ENCODE measurements around the gene IFI27.
A peak's percentile ranks its signal among the peaks of the same experiment; 100 is the strongest.
"Not testable (repeated sequence)": the region's sequence is repeated elsewhere in the genome, so short reads cannot be mapped to it uniquely, and the experiment has no call there.

Gene IFI27

DNA sequence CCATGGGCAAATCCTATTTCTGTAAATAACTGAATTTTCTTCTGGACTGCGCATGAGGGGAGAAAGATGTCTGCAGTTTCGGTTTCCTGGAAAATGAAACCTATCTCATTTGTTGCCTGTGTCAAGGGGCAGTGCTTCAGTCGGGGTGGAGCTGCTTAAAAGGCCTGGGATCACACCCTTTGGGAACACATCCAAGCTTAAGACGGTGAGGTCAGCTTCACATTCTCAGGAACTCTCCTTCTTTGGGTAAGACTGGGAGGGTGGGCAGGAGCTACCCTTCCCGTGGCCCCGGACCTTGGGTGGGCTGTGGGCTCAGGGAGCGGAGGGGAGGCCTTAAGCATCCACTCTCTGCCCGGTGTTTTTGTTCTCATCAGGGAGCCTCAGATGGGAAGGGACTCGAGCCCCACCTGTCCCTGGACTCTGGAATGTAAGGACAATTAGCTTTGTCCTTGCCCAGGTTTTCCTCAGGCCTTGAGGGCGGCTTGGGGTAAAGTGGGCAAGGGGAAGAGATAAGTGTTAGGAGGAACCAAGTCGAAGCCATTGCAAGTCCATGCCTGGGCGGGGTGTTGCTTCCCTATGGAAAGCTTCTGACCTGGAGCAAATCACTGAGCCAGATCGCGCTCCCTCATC lies at the start of gene IFI27:
IFI27 (plus strand) TSS at position 185 of the 630 bp plus-strand sequence.
- TF ChIP-seq, protein P1, sequence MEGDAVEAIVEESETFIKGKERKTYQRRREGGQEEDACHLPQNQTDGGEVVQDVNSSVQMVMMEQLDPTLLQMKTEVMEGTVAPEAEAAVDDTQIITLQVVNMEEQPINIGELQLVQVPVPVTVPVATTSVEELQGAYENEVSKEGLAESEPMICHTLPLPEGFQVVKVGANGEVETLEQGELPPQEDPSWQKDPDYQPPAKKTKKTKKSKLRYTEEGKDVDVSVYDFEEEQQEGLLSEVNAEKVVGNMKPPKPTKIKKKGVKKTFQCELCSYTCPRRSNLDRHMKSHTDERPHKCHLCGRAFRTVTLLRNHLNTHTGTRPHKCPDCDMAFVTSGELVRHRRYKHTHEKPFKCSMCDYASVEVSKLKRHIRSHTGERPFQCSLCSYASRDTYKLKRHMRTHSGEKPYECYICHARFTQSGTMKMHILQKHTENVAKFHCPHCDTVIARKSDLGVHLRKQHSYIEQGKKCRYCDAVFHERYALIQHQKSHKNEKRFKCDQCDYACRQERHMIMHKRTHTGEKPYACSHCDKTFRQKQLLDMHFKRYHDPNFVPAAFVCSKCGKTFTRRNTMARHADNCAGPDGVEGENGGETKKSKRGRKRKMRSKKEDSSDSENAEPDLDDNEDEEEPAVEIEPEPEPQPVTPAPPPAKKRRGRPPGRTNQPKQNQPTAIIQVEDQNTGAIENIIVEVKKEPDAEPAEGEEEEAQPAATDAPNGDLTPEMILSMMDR (IDR thresholded peaks at IDR 0.05; ENCODE audit: unreplicated experiment in 3 of 3): no peak
- peak within 1 kb of the TSS in 1 of 3 experiments; percentile 52 for H3K27ac Mint-ChIP-seq
- H3K9me3 Mint-ChIP-seq: no peaks in the 10 kb centered on the region
- no peak within 1 kb of the TSS for H3K4me3 Mint-ChIP-seq
- no peaks in the 10 kb centered on the region for H3K27me3 Mint-ChIP-seq (ENCODE audit: low read depth)
- peaks cover 21% of the 10 kb centered on the region for H3K4me1 Mint-ChIP-seq
- H3K36me3 Mint-ChIP-seq (ENCODE audit: low read depth): peaks cover 9% of the 10 kb centered on the region

DNA sequence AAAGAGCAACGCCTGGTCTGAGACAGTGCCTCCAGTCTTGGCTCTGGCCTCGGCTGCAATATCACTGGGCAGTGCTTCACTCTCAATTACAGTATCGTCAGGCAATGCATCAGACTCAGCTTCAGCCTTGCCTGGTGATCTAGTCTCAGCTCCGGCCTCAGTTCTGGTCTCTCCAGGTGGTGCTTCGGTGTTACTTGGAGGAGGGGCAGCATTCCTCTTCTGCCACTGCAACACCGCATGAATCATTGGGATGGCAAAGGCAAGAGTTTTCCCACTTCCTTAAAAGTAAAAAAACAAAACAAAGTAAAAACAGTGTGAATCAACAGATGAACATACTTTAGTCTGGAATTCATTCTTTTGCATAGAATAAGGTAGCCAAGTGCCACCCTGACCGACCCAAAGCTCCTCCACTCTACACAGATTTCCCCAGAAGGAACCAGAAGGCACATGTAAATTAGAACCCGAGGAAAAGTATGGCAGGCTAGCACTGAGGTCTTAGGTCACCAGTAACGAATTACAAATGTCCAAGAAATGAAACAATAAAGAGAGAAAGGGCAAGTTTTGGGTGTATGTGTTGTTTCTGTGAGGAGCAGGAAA lies 48.1 kb upstream of the IFI27 start:
- H3K4me3 Mint-ChIP-seq: no peak overlapping the region
- H3K27me3 Mint-ChIP-seq (ENCODE audit: low read depth): no peaks in the 10 kb centered on the region
- H3K27ac Mint-ChIP-seq: no peak overlapping the region
- TF ChIP-seq, protein P1 (IDR thresholded peaks at IDR 0.05; ENCODE audit: unreplicated experiment in 3 of 3): no peak
- H3K4me1 Mint-ChIP-seq: peaks cover 9% of the 10 kb centered on the region
- H3K9me3 Mint-ChIP-seq: peaks cover 13% of the 10 kb centered on the region
- peaks cover 75% of the 10 kb centered on the region for H3K36me3 Mint-ChIP-seq (ENCODE audit: low read depth)

DNA sequence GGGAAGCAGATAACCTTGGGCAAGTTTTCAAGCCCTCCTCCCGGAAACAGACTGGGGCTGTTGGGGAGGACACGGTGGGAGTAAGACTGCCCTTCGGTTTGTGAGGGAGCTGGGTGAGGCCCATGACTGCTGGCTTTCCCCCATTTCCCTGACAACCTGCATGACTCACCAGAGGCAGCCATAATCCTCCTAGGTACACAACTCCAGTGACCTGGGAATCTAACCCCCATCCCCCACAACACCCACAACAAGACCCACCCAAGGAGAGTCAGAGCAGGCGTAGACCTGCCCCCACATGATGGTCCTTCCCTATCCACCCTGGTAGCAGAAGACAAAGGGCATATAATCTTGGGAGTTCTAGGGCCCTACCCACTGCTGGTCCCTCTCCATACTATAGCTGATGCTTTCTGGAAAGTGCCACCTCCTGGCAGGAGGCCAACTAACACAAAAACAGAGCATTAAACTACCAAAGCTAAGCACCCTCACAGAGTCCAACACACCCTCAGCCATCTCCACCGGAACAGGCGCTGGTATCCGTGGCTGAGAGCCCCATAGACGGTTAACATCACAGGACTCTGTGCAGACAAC lies 44.4 kb upstream of the IFI27 start:
- Mint-ChIP-seq H3K27ac (peak overlapping the region in 2 of 3 experiments; percentile 35 to 67), H3K9me3 (peaks cover 48% of the 10 kb centered on the region), H3K4me1 (peaks cover 9% of the 10 kb centered on the region), H3K4me3 (no peak overlapping the region), H3K27me3 (ENCODE audit: low read depth) (no peaks in the 10 kb centered on the region), H3K36me3 (ENCODE audit: low read depth) (peaks cover 82% of the 10 kb centered on the region)
- TF ChIP-seq, protein P1 (IDR thresholded peaks at IDR 0.05; ENCODE audit: unreplicated experiment in 3 of 3): no peak

DNA sequence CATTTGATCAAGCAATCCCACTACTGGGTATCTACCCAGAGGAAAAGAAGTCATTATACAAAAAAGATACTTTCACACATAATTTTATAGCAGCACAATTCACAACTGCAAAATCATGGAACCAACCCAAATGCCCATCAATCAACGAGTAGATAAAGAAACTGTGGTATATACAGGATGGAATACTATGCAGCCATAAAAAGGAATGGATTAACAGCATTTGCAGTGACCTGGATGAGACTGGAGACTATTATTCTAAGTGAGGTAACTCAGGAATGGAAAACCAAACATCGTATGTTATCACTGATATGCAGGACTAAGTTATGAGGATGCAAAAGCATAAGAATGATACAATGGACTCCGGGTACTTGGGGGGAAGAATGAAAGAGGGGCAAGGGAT lies 38.5 kb upstream of the IFI27 start:
- not testable (repeated sequence) for H3K27ac Mint-ChIP-seq; H3K4me1 Mint-ChIP-seq; H3K27me3 Mint-ChIP-seq (ENCODE audit: low read depth); H3K4me3 Mint-ChIP-seq
- peaks cover 63% of the 10 kb centered on the region for H3K9me3 Mint-ChIP-seq
- H3K36me3 Mint-ChIP-seq (ENCODE audit: low read depth): peaks cover 87% of the 10 kb centered on the region

DNA sequence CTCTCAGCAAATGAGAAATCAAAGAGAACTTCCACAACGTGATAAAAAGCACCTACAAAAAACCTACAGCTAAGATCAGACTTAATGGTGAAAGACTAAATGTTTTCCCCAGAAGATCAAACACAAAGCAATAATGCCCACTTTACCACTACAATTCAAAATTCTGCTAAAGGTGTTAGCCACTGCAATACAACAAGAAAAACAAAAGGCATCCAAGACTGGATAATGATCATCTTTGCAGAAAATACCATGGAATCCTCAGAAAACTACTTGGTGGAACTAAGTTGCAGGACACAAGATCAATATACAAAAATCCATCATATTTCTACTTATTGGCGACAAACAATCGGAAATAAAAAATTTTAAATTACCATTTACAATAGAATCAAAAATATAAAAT lies 36.0 kb upstream of the IFI27 start:
- no peaks in the 10 kb centered on the region for H3K27me3 Mint-ChIP-seq (ENCODE audit: low read depth)
- TF ChIP-seq, protein P1 (IDR thresholded peaks at IDR 0.05; ENCODE audit: unreplicated experiment in 3 of 3): no peak
- no peak overlapping the region for H3K4me3 Mint-ChIP-seq
- H3K9me3 Mint-ChIP-seq: peaks cover 49% of the 10 kb centered on the region
- H3K4me1 Mint-ChIP-seq: peaks cover 22% of the 10 kb centered on the region
- H3K36me3 Mint-ChIP-seq (ENCODE audit: low read depth): peaks cover 89% of the 10 kb centered on the region
- H3K27ac Mint-ChIP-seq: no peak overlapping the region

DNA sequence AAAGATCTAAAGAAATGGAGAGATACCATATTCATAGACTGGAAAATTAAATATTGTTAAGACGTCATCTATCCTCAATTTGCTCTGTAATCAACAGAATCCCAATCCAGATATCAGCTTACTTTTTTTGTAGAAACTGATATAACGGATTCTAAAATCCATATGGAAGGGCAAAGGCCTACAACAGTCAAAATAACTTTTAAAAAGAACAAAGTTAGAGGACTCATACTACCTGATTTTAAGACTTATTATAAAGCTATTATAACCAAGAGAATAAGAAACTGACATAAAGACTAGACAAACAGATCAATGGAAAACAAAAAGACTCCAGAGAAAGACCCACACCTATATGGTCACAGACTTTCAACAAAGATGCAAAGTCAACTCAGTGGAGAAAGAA lies 35.5 kb upstream of the IFI27 start:
- H3K27me3 Mint-ChIP-seq (ENCODE audit: low read depth): no peaks in the 10 kb centered on the region
- H3K4me1 Mint-ChIP-seq: peaks cover 25% of the 10 kb centered on the region
- TF ChIP-seq, protein P1 (IDR thresholded peaks at IDR 0.05; ENCODE audit: unreplicated experiment in 3 of 3): no peak
- H3K4me3 Mint-ChIP-seq: no peak overlapping the region
- peaks cover 45% of the 10 kb centered on the region for H3K9me3 Mint-ChIP-seq
- peaks cover 87% of the 10 kb centered on the region for H3K36me3 Mint-ChIP-seq (ENCODE audit: low read depth)
- H3K27ac Mint-ChIP-seq: no peak overlapping the region
